Osteoblast (primary cell): Measurements from ENCODE around the gene FADS6. TPM values are rescaled to one million over a fixed set of nuclear protein-coding genes. Genes with fewer than 3 reads are reported as not detected.
"Not testable (repeated sequence)": the region's sequence is repeated elsewhere in the genome, so short reads cannot be mapped to it uniquely, and the experiment has no call there.

Experiments
- DNase-seq: peaks from one replicate; pipeline ENCODE4 v3.0.0; 2011; ENCODE audit warnings: low spot score, mixed read lengths; ENCODE audit not compliant: insufficient read length; ENCODE audit errors: missing footprints
- H2AFZ ChIP-seq: 2 replicates; pipeline ENCODE4 v1.6.0; 2011; ENCODE audit warnings: mild to moderate bottlenecking, low read length
- H3K27ac ChIP-seq: 2 replicates; pipeline ENCODE4 v1.5.1; 2011; ENCODE audit warnings: mild to moderate bottlenecking, low read depth, low read length, moderate library complexity
- H3K27me3 ChIP-seq: 2 replicates; pipeline ENCODE4 v1.6.0; 2012; ENCODE audit warnings: mild to moderate bottlenecking, control low read depth, inconsistent platforms, low read length, moderate library complexity; ENCODE audit not compliant: insufficient read depth
- H3K36me3 ChIP-seq: 2 replicates; pipeline ENCODE4 v1.5.1; 2011; ENCODE audit warnings: mild to moderate bottlenecking, low read length, control low read depth, moderate library complexity; ENCODE audit not compliant: insufficient read depth
- H3K4me1 ChIP-seq: 2 replicates; pipeline ENCODE4 v1.5.1; 2011; ENCODE audit warnings: mild to moderate bottlenecking, low read length, control low read depth, moderate library complexity; ENCODE audit not compliant: insufficient read depth
- H3K4me2 ChIP-seq: 2 replicates; pipeline ENCODE4 v1.6.0; 2011; ENCODE audit warnings: mild to moderate bottlenecking, low read length; ENCODE audit not compliant: insufficient read depth
- H3K4me3 ChIP-seq: fragments of 200-600 bp; sonication (generic); 3 replicates; pipeline ENCODE4 v1.5.1; 2012; ENCODE audit warnings: mild to moderate bottlenecking, low read length, inconsistent platforms; ENCODE audit not compliant: insufficient read depth
- H3K79me2 ChIP-seq: 2 replicates; pipeline ENCODE4 v1.6.0; 2012; ENCODE audit warnings: mild to moderate bottlenecking, low read length, control low read depth, inconsistent platforms; ENCODE audit not compliant: insufficient read depth
- H3K9me3 ChIP-seq: 2 replicates; pipeline ENCODE4 v1.5.1; 2011; ENCODE audit warnings: low read depth, low read length, control low read depth
- H4K20me1 ChIP-seq: 2 replicates; pipeline ENCODE4 v1.6.0; 2012; ENCODE audit warnings: mild to moderate bottlenecking, low read length, control low read depth; ENCODE audit not compliant: insufficient read depth
- CTCF ChIP-seq: IDR thresholded peaks from 2 replicates; pipeline ENCODE4 v1.5.1; 2011; ENCODE audit warnings: mild to moderate bottlenecking, low read depth, low read length, moderate library complexity; ENCODE audit errors: extremely low read depth
- total RNA-seq: library from RNA; depleted of rRNA; stranded (reverse); fragments of >200 nt; gene quantifications from 2 replicates; pipeline ENCODE4 v1.2.3, GENCODE V29; 2012

Gene FADS6
- total RNA-seq, 1 donor = not detected

- H3K27me3 ChIP-seq = peaks cover 5% of the 10 kb centered on the region
- no peaks in the 10 kb centered on the region for H3K4me1 ChIP-seq
Measured at GRCh38 chr17:74907012-74907411, 13.6 kb upstream of the FADS6 start.

GRCh38 chr17:74906214-74906793, 12.9 kb upstream of the FADS6 start:
- not testable (repeated sequence) for H3K4me1 ChIP-seq, H4K20me1 ChIP-seq, H3K79me2 ChIP-seq, H2AFZ ChIP-seq, H3K4me2 ChIP-seq, H3K36me3 ChIP-seq, H3K27me3 ChIP-seq, H3K27ac ChIP-seq, H3K9me3 ChIP-seq, DNase-seq, H3K4me3 ChIP-seq

More at GRCh38 chr17:74907012-74907411, 13.6 kb upstream of the FADS6 start:
- H3K79me2 ChIP-seq = no peaks in the 10 kb centered on the region
- no peak overlapping the region for H2AFZ ChIP-seq
- H3K9me3 ChIP-seq = no peaks in the 10 kb centered on the region
- no peaks in the 10 kb centered on the region for H4K20me1 ChIP-seq
- TF ChIP-seq CTCF = no peak
- no peak overlapping the region for H3K4me2 ChIP-seq
- no peak for DNase-seq
- H3K4me3 ChIP-seq = no peak overlapping the region
- H3K27ac ChIP-seq = no peak overlapping the region
- no peaks in the 10 kb centered on the region for H3K36me3 ChIP-seq

GRCh38 chr17:74904687-74905409, 11.4 kb upstream of the FADS6 start:
- Histone ChIP-seq H3K4me3 (no peak overlapping the region), H3K27ac (no peak overlapping the region)

GRCh38 chr17:74903671-74904070, 10.2 kb upstream of the FADS6 start:
- no peak for TF ChIP-seq CTCF
- Histone ChIP-seq H3K36me3 (no peaks in the 10 kb centered on the region), H2AFZ (no peak overlapping the region), H3K79me2 (no peaks in the 10 kb centered on the region), H3K9me3 (no peaks in the 10 kb centered on the region), H3K4me3 (no peak overlapping the region), H3K27ac (no peak overlapping the region), H3K27me3 (peaks cover 8% of the 10 kb centered on the region), H4K20me1 (no peaks in the 10 kb centered on the region), H3K4me2 (no peak overlapping the region), H3K4me1 (no peaks in the 10 kb centered on the region)
- DNase-seq = peak; percentile 65

More at GRCh38 chr17:74904687-74905409, 11.4 kb upstream of the FADS6 start:
- no peaks in the 10 kb centered on the region for H3K4me1 ChIP-seq
- peaks cover 5% of the 10 kb centered on the region for H3K27me3 ChIP-seq
- no peak overlapping the region for H3K4me2 ChIP-seq
- no peaks in the 10 kb centered on the region for H3K9me3 ChIP-seq
- H3K36me3 ChIP-seq = no peaks in the 10 kb centered on the region
- H2AFZ ChIP-seq = no peak overlapping the region
- no peaks in the 10 kb centered on the region for H4K20me1 ChIP-seq
- no peak for TF ChIP-seq CTCF
- peak; percentile 62 for DNase-seq
- no peaks in the 10 kb centered on the region for H3K79me2 ChIP-seq
